HCT116 (cell line): ENCODE results near the gene PHB1. TPM values are rescaled to one million over a fixed set of nuclear protein-coding genes. Genes with fewer than 3 reads are reported as not detected.

Source experiments
- ATAC-seq: fragments of 200-7000 bp; cut with Tn5 transposase; 2 replicates; pipeline ENCODE4 v1.9.1; 2020; ENCODE audit warnings: mild to moderate bottlenecking, moderate library complexity
- BruUV-seq: library from RNA; stranded (reverse); fragments of 400-500 nt; replicated peaks from 2 replicates; lab custom pipeline; 2021; lab: Mats Ljungman, UMichigan
- CTCF ChIA-PET: fragments of 300-600 bp; sonication (Branson Sonifier 250); formaldehyde crosslinking; loops from one replicate; lab custom pipeline; 2021; ENCODE audit warnings: antibody characterized with exemption; lab: Charles Lee
- POLR2A ChIA-PET: fragments of 300-600, 350-600 bp; sonication (Branson Sonifier 250); formaldehyde crosslinking; loops from one replicate; lab custom pipeline; 2021; ENCODE audit warnings: antibody characterized with exemption; lab: Charles Lee
- RAD21 ChIA-PET, 2 experiments: fragments of 300-600 bp; sonication (Branson Sonifier 250); formaldehyde crosslinking; loops; one replicate each; lab custom pipeline; 2023; ENCODE audit warnings: low total read pairs in 2 of 2; ENCODE audit not compliant: uncharacterized antibody in 2 of 2, unreplicated experiment in 2 of 2, low non-redundant PET in 1 of 2; lab: Charles Lee
- DNase-seq: peaks from one replicate; pipeline ENCODE4 v3.0.0-alpha.2; 2010; ENCODE audit warnings: low read depth, low spot score
- H2AFZ ChIP-seq: fragments of 200-600 bp; shearing (Covaris generic), sonication (generic); 2 replicates; pipeline ENCODE4 v1.6.1; 2017; ENCODE audit warnings: low read depth, mixed run types, mixed read lengths, antibody characterized with exemption, low read length; ENCODE audit not compliant: poor library complexity, severe bottlenecking
- H3K27ac ChIP-seq: 2 replicates; pipeline ENCODE4 v1.5.1; 2012; ENCODE audit warnings: low read depth, low read length
- H3K27me3 ChIP-seq: fragments of 200-600 bp; sonication (generic); 2 replicates; pipeline ENCODE4 v1.6.1; 2016; ENCODE audit warnings: mixed run types, low read length, mixed read lengths; ENCODE audit not compliant: insufficient read depth
- H3K36me3 ChIP-seq, 2 experiments: fragments of 200-500 bp in 1 of 2; fragments of 200-600 bp in 1 of 2; sonication (Bioruptor generic) in 1 of 2; sonication (generic) in 1 of 2; 2 replicates each; pipeline versions ENCODE4 v1.5.1 to v1.6.1; 2014 to 2016; ENCODE audit warnings: low read length in 2 of 2, inconsistent platforms in 1 of 2, mixed read lengths in 1 of 2, mixed run types in 1 of 2; ENCODE audit not compliant: insufficient read depth in 2 of 2, control insufficient read depth in 1 of 2
- H3K4me1 ChIP-seq, 2 experiments: fragments of 200-600 bp in 1 of 2; sonication (generic) in 1 of 2; 2 replicates each; pipeline versions ENCODE4 v1.5.1 to v1.6.1; 2012 to 2017; ENCODE audit warnings: low read length in 2 of 2, inconsistent platforms in 1 of 2, mild to moderate bottlenecking in 1 of 2, mixed read lengths in 1 of 2, mixed run types in 1 of 2, moderate library complexity in 1 of 2; ENCODE audit not compliant: insufficient read depth in 2 of 2, control insufficient read depth in 1 of 2
- H3K4me2 ChIP-seq: fragments of 200-600 bp; sonication (generic); 2 replicates; pipeline ENCODE4 v1.6.1; 2017; ENCODE audit warnings: mixed run types, low read length, mixed read lengths
- H3K4me3 ChIP-seq, 2 experiments: fragments of 200-600 bp in 1 of 2; sonication (generic) in 1 of 2; replicated peaks in 1 of 2; 2 replicates each; pipeline ENCODE4 v1.5.1; 2011 to 2016; ENCODE audit warnings: low read length in 2 of 2, control low read depth in 1 of 2, low read depth in 1 of 2, mild to moderate bottlenecking in 1 of 2, mixed read lengths in 1 of 2, mixed run types in 1 of 2
- H3K79me2 ChIP-seq: fragments of 200-600 bp; sonication (generic); 2 replicates; pipeline ENCODE4 v1.6.1; 2017; ENCODE audit warnings: mild to moderate bottlenecking, mixed run types, low read length, moderate library complexity, mixed read lengths; ENCODE audit not compliant: insufficient read depth
- H3K9ac ChIP-seq: fragments of 200-600 bp; sonication (generic); 2 replicates; pipeline ENCODE4 v1.6.1; 2016; ENCODE audit warnings: low read length, mixed read lengths
- H3K9me2 ChIP-seq: fragments of 200-600 bp; sonication (generic), shearing (Covaris generic); 2 replicates; pipeline ENCODE4 v1.6.1; 2017; ENCODE audit warnings: mixed run types, mild to moderate bottlenecking, moderate library complexity; ENCODE audit not compliant: insufficient read depth
- H3K9me3 ChIP-seq, 2 experiments: fragments of 200-500 bp in 1 of 2; fragments of 200-600 bp in 1 of 2; sonication (Bioruptor generic) in 1 of 2; sonication (generic) in 1 of 2; 2 replicates each; pipeline ENCODE4 v1.6.1; 2014 to 2017; ENCODE audit warnings: low read length in 2 of 2, mixed read lengths in 2 of 2, inconsistent platforms in 1 of 2, low read depth in 1 of 2, mild to moderate bottlenecking in 1 of 2, mixed run types in 1 of 2, moderate library complexity in 1 of 2; ENCODE audit not compliant: control insufficient read depth in 1 of 2, insufficient read depth in 1 of 2
- H4K20me1 ChIP-seq: fragments of 200-600 bp; sonication (generic), shearing (Covaris generic); 2 replicates; pipeline ENCODE4 v1.6.1; 2017; ENCODE audit warnings: mixed run types, mild to moderate bottlenecking, moderate library complexity; ENCODE audit not compliant: insufficient read depth
- CBX3 ChIP-seq: IDR thresholded peaks from 2 replicates; pipeline ENCODE4 v1.6.1; 2012; ENCODE audit warnings: low read depth
- EGR1 ChIP-seq: IDR thresholded peaks from 2 replicates; pipeline ENCODE4 v1.6.1; 2012; ENCODE audit warnings: low read depth
- ELF1 ChIP-seq: IDR thresholded peaks from 2 replicates; pipeline ENCODE4 v1.6.1; 2012; ENCODE audit warnings: low read depth, borderline replicate concordance
- FOSL1 ChIP-seq: IDR thresholded peaks from 2 replicates; pipeline ENCODE4 v1.6.1; 2012; ENCODE audit warnings: low read depth
- JUND ChIP-seq: IDR thresholded peaks from 2 replicates; pipeline ENCODE4 v1.6.1; 2012
- POLR2A ChIP-seq: IDR thresholded peaks from 2 replicates; pipeline ENCODE4 v1.7.0; 2011; ENCODE audit warnings: borderline replicate concordance; ENCODE audit not compliant: insufficient read depth, insufficient read length; ENCODE audit errors: extremely low read depth
- POLR2AphosphoS5 ChIP-seq: IDR thresholded peaks from 2 replicates; pipeline ENCODE4 v1.6.1; 2011; ENCODE audit warnings: mild to moderate bottlenecking, low read depth, low read length, moderate library complexity
- RAD21 ChIP-seq: IDR thresholded peaks from 2 replicates; pipeline ENCODE4 v1.6.1; 2012; ENCODE audit warnings: low read depth, mild to moderate bottlenecking
- SIN3A ChIP-seq: IDR thresholded peaks from 2 replicates; pipeline ENCODE4 v1.6.1; 2012; ENCODE audit warnings: low read depth
- TCF7L2 ChIP-seq: IDR thresholded peaks from 2 replicates; pipeline ENCODE4 v1.7.0; 2011; ENCODE audit warnings: borderline replicate concordance, inconsistent platforms; ENCODE audit not compliant: insufficient read depth, insufficient read length; ENCODE audit errors: extremely low read depth
- YY1 ChIP-seq: IDR thresholded peaks from 2 replicates; pipeline ENCODE4 v1.6.1; 2011; ENCODE audit warnings: low read length, low read depth, moderate library complexity, mild to moderate bottlenecking; ENCODE audit not compliant: insufficient replicate concordance; ENCODE audit errors: extremely low read depth
- ZFX ChIP-seq: fragments of 450-650 bp; IDR thresholded peaks from 2 replicates; pipeline ENCODE4 v1.6.1; 2017
- ZNF274 ChIP-seq: fragments of 200-500 bp; sonication (Bioruptor generic); IDR thresholded peaks from 2 replicates; pipeline ENCODE4 v1.6.1; 2014; ENCODE audit warnings: mild to moderate bottlenecking, low read depth, low read length, inconsistent platforms
- intact Hi-C: fragments of 100-400 bp; cut with micrococcal nuclease; formaldehyde crosslinking; loops from 2 replicates; pipeline ENCODE4 v1.10.0; 2022
- total RNA-seq: library from RNA; stranded (reverse); gene quantifications from one replicate; pipeline ENCODE4 v1.2.1, GENCODE V29; 2021; ENCODE audit not compliant: unreplicated experiment
- TF ChIP-seq, protein P1 (sequence below): IDR thresholded peaks from 2 replicates; pipeline ENCODE4 v1.6.1; 2012
- TF ChIP-seq, protein P2 (sequence below): IDR thresholded peaks from 2 replicates; pipeline ENCODE4 v1.6.1; 2012; ENCODE audit warnings: low read depth
- TF ChIP-seq, protein P3 (sequence below): IDR thresholded peaks from 2 replicates; pipeline ENCODE4 v1.6.1; 2011; ENCODE audit warnings: mild to moderate bottlenecking, low read length, moderate library complexity; ENCODE audit not compliant: insufficient replicate concordance; ENCODE audit errors: extremely low read depth

The PHB1 gene
- total RNA-seq, 1 experiment from 2014 or later: 534 TPM

DNA sequence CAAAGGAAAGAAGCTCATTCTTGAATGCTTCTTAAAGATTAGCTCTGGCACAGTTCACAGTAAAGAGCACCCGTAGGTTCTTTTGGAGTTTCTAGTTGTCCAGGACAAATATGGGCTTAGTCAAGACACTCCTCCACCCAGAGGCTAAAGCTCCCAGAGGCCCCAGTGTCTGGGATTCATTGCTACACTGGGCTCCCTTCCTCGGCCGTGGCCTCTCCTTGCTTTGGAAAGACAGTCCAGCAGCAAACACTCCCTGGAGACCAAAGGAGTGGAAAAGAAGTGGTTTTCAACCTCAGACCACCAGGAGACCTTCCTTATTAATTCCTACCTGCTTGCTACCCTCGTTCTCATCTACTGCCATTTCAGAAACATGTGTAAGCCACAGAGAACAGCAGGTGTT lies 17.1 kb downstream of the PHB1 start:
- BruUV-seq: no TSS peak
- no peaks in the 10 kb centered on the region for H3K79me2 ChIP-seq
- ChIA-PET CTCF (interaction anchor here (0.7 to 3.9 kb wide), 3 partner anchors 17 to 159 kb away, joined by 3 to 26 read pairs (median 4); partner anchors contain the start of gene PHB1), RAD21 (interaction anchor here (0.7 to 1.4 kb wide), 2 partner anchors 81 to 83 kb away, joined by 3 to 4 read pairs; no protein-coding TSS in a partner anchor), POLR2A (no interaction called here)
- H3K27ac ChIP-seq: no peak overlapping the region
- ATAC-seq: no peak
- peaks cover 0 to 4% of the 10 kb centered on the region in 2 experiments; a peak in 2 of 4 replicates for H3K36me3 ChIP-seq
- no peaks in the 10 kb centered on the region for H3K9me3 ChIP-seq
- H3K4me2 ChIP-seq: no peak overlapping the region
- H3K4me1 ChIP-seq: peaks cover 0 to 4% of the 10 kb centered on the region in 2 experiments; a peak in 2 of 4 replicates
- no peak overlapping the region for H3K9ac ChIP-seq
- no peak for DNase-seq
- H3K4me3 ChIP-seq: no peak overlapping the region
- H3K9me2 ChIP-seq: no peaks in the 10 kb centered on the region
- H4K20me1 ChIP-seq: no peaks in the 10 kb centered on the region
- intact Hi-C loops: loop anchor here (5.0 kb wide), 1 partner anchor 170 kb away; no protein-coding TSS in a partner anchor
- no peaks in the 10 kb centered on the region for H3K27me3 ChIP-seq
- TF ChIP-seq CBX3 (no peak), YY1 (no peak), ZNF274 (no peak), SIN3A (no peak), TCF7L2 (no peak), POLR2AphosphoS5 (no peak), RAD21 (no peak), ZFX (no peak), JUND (no peak), ELF1 (no peak), FOSL1 (no peak), POLR2A (no peak), EGR1 (no peak)
- TF ChIP-seq, protein P1, sequence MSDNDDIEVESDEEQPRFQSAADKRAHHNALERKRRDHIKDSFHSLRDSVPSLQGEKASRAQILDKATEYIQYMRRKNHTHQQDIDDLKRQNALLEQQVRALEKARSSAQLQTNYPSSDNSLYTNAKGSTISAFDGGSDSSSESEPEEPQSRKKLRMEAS: no peak
- TF ChIP-seq, protein P2, sequence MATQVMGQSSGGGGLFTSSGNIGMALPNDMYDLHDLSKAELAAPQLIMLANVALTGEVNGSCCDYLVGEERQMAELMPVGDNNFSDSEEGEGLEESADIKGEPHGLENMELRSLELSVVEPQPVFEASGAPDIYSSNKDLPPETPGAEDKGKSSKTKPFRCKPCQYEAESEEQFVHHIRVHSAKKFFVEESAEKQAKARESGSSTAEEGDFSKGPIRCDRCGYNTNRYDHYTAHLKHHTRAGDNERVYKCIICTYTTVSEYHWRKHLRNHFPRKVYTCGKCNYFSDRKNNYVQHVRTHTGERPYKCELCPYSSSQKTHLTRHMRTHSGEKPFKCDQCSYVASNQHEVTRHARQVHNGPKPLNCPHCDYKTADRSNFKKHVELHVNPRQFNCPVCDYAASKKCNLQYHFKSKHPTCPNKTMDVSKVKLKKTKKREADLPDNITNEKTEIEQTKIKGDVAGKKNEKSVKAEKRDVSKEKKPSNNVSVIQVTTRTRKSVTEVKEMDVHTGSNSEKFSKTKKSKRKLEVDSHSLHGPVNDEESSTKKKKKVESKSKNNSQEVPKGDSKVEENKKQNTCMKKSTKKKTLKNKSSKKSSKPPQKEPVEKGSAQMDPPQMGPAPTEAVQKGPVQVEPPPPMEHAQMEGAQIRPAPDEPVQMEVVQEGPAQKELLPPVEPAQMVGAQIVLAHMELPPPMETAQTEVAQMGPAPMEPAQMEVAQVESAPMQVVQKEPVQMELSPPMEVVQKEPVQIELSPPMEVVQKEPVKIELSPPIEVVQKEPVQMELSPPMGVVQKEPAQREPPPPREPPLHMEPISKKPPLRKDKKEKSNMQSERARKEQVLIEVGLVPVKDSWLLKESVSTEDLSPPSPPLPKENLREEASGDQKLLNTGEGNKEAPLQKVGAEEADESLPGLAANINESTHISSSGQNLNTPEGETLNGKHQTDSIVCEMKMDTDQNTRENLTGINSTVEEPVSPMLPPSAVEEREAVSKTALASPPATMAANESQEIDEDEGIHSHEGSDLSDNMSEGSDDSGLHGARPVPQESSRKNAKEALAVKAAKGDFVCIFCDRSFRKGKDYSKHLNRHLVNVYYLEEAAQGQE: no peak
- TF ChIP-seq, protein P3, sequence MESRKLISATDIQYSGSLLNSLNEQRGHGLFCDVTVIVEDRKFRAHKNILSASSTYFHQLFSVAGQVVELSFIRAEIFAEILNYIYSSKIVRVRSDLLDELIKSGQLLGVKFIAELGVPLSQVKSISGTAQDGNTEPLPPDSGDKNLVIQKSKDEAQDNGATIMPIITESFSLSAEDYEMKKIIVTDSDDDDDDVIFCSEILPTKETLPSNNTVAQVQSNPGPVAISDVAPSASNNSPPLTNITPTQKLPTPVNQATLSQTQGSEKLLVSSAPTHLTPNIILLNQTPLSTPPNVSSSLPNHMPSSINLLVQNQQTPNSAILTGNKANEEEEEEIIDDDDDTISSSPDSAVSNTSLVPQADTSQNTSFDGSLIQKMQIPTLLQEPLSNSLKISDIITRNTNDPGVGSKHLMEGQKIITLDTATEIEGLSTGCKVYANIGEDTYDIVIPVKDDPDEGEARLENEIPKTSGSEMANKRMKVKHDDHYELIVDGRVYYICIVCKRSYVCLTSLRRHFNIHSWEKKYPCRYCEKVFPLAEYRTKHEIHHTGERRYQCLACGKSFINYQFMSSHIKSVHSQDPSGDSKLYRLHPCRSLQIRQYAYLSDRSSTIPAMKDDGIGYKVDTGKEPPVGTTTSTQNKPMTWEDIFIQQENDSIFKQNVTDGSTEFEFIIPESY: no peak
- TF ChIP-seq, all 23 proteins: peak for 0
- no peak overlapping the region for H2AFZ ChIP-seq
